ENCODE measurements around the gene FRMD4A. TPM values are rescaled to one million over a fixed set of nuclear protein-coding genes. Genes with fewer than 3 reads are reported as not detected.

The FRMD4A gene
- total RNA-seq, 4 donors from 2014 or later: 4.4 to 7.1 (median 5.2) TPM

DNA sequence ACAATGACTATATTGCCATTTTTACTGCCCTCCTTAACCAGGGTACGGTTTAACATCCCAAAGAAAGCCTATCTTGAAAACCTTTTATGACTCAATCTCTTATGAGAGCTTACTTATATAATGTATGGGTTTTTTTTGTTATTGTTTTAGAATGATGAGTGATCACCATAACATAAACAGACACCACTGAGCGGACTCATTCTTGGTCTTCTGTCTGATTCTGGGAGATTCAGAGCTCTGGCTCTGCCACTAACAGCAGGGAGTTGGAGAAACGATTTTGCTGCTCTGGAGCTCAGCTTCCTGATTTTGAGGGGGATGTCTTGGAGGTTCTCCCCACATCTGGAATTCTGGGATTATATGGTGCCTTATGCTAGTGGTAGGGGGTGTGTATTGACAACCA lies 244.1 kb downstream of the FRMD4A start:
- H3K36me3 ChIP-seq: no peaks in the 10 kb centered on the region
- in situ Hi-C loops (cut with MboI; ENCODE audit: low sequenced_read_pairs in 4 of 4): loop anchor here in 1 of 4 donors (25.0 kb wide), 1 partner anchor 299 kb away; no protein-coding TSS in a partner anchor
- DNase-seq (no peak), ATAC-seq (no peak)
- no peaks in the 10 kb centered on the region for H3K9me3 ChIP-seq
- H3K4me1 ChIP-seq: no peaks in the 10 kb centered on the region
- intact Hi-C loops (cut with DNase I; ENCODE audit: low total_unique reads): no loop called here
- TF ChIP-seq, protein P1, sequence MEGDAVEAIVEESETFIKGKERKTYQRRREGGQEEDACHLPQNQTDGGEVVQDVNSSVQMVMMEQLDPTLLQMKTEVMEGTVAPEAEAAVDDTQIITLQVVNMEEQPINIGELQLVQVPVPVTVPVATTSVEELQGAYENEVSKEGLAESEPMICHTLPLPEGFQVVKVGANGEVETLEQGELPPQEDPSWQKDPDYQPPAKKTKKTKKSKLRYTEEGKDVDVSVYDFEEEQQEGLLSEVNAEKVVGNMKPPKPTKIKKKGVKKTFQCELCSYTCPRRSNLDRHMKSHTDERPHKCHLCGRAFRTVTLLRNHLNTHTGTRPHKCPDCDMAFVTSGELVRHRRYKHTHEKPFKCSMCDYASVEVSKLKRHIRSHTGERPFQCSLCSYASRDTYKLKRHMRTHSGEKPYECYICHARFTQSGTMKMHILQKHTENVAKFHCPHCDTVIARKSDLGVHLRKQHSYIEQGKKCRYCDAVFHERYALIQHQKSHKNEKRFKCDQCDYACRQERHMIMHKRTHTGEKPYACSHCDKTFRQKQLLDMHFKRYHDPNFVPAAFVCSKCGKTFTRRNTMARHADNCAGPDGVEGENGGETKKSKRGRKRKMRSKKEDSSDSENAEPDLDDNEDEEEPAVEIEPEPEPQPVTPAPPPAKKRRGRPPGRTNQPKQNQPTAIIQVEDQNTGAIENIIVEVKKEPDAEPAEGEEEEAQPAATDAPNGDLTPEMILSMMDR (IDR thresholded peaks at IDR 0.05 in 4 of 5, conservative IDR thresholded peaks at IDR 0.05 in 1 of 5): no peak
- no peak for TF ChIP-seq POLR2A (IDR thresholded peaks at IDR 0.05)
- no peaks in the 10 kb centered on the region for H3K27me3 ChIP-seq
- no peak overlapping the region for H3K4me3 ChIP-seq
- no peak overlapping the region for H3K27ac ChIP-seq

DNA sequence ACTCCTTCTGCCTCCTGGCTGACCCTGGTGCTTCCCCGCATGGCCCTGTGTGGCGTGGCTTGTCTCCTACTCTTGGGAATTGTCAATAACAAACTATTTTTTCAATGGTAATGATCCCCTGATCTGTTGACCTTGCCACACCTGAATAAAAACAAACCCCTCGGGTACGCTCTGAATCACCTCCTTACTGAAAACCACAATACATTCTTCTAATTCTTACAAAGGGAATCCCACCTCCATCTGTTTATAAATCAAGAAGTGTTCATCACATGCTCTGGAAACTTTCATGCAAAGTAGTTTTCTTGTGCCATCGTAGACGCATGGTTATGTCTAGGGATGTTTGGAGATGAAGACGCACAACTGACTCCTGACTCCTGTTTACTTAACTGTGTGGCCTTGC lies 245.8 kb downstream of the FRMD4A start:
- ATAC-seq (no peak), DNase-seq (no peak)
- Histone ChIP-seq H3K9me3 (no peaks in the 10 kb centered on the region), H3K27me3 (no peaks in the 10 kb centered on the region), H3K4me1 (no peaks in the 10 kb centered on the region), H3K27ac (no peak overlapping the region), H3K36me3 (no peaks in the 10 kb centered on the region), H3K4me3 (no peak overlapping the region)
- in situ Hi-C loops (cut with MboI; ENCODE audit: low sequenced_read_pairs in 4 of 4): loop anchor here in 1 of 4 donors (25.0 kb wide), 1 partner anchor 298 kb away; no protein-coding TSS in a partner anchor
- intact Hi-C loops (cut with DNase I; ENCODE audit: low total_unique reads): no loop called here
- TF ChIP-seq POLR2A (IDR thresholded peaks at IDR 0.05): no peak
- TF ChIP-seq, protein P1 (IDR thresholded peaks at IDR 0.05 in 4 of 5, conservative IDR thresholded peaks at IDR 0.05 in 1 of 5): no peak

DNA sequence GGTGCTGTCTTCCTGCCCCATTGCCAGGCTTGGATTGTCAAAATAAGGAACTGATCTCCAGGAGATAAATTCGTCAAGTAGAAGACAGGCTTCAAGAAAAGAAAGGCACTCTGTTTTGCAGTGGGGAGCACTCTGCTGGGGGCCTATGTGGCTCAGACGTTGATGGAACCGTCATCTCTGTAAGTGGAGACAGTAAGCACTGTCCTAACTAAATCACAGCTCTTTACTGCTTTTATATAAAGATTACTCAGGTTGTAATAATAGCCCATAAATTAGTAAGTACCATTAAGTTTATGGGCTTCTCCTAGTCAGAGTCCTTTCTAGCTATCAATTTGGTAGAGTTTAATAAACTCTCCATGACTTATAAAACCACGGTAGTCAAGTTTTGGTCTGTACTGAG lies 249.9 kb downstream of the FRMD4A start:
- in situ Hi-C loops (cut with MboI; ENCODE audit: low sequenced_read_pairs in 4 of 4): loop anchor here in 1 of 4 donors (25.0 kb wide), 1 partner anchor 293 kb away; no protein-coding TSS in a partner anchor
- no peak for ATAC-seq

DNA sequence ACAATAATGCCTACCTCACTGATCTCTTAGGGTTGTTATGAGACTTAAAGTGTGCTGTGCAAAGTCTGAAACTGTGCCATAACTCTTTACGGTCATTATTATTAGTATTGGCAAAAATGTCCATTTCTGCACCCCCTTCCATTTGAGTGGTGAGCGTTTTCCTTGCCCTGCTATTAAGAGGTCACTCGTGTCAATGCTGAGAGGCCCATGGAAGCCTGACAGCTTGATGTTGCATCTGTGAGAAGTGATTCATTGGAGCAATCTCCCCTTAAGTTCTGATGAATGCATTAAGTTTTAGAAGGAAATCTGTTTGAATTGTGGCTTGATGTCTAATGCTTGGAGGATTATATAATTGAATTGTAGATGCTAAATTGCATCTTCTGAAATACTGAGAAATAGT lies 253.3 kb downstream of the FRMD4A start:
- DNase-seq (no peak), ATAC-seq (no peak)
- Histone ChIP-seq H3K4me3 (no peak overlapping the region), H3K27ac (no peak overlapping the region), H3K27me3 (no peaks in the 10 kb centered on the region), H3K36me3 (no peaks in the 10 kb centered on the region), H3K4me1 (peaks cover 6 to 17% of the 10 kb centered on the region in 2 donors), H3K9me3 (no peaks in the 10 kb centered on the region)
- TF ChIP-seq POLR2A (IDR thresholded peaks at IDR 0.05): no peak
- TF ChIP-seq, protein P1 (IDR thresholded peaks at IDR 0.05 in 4 of 5, conservative IDR thresholded peaks at IDR 0.05 in 1 of 5): no peak
- in situ Hi-C loops (cut with MboI; ENCODE audit: low sequenced_read_pairs in 4 of 4): loop anchor here in 1 of 4 donors (25.0 kb wide), 1 partner anchor 290 kb away; no protein-coding TSS in a partner anchor
- intact Hi-C loops (cut with DNase I; ENCODE audit: low total_unique reads): loop anchor here (10.0 kb wide), 1 partner anchor 123 kb away; no protein-coding TSS in a partner anchor

More for the DNA sequence above, 249.9 kb downstream of the FRMD4A start:
- Histone ChIP-seq H3K36me3 (no peaks in the 10 kb centered on the region), H3K9me3 (no peaks in the 10 kb centered on the region), H3K27me3 (no peaks in the 10 kb centered on the region), H3K27ac (no peak overlapping the region), H3K4me3 (no peak overlapping the region), H3K4me1 (no peaks in the 10 kb centered on the region)
- intact Hi-C loops (cut with DNase I; ENCODE audit: low total_unique reads): no loop called here
- TF ChIP-seq, protein P1 (IDR thresholded peaks at IDR 0.05 in 4 of 5, conservative IDR thresholded peaks at IDR 0.05 in 1 of 5): no peak
- no peak for TF ChIP-seq POLR2A (IDR thresholded peaks at IDR 0.05)
- DNase-seq: no peak
